Activated CD4-positive, alpha-beta T cell treated with anti-CD3 and anti-CD28 coated beads, Interleukin-2, Interleukin-6, amounts not matched to agents 100 ng/mL and 50 ng/mL, durations not matched to agents 16 hours and 8 hours (primary cell): Measurements from ENCODE around the gene HLA-DRA.

ENCODE experiments used
- DNase-seq: peaks from one replicate; pipeline ENCODE4 v3.0.0-alpha.2; 2020

Gene HLA-DRA

DNA sequence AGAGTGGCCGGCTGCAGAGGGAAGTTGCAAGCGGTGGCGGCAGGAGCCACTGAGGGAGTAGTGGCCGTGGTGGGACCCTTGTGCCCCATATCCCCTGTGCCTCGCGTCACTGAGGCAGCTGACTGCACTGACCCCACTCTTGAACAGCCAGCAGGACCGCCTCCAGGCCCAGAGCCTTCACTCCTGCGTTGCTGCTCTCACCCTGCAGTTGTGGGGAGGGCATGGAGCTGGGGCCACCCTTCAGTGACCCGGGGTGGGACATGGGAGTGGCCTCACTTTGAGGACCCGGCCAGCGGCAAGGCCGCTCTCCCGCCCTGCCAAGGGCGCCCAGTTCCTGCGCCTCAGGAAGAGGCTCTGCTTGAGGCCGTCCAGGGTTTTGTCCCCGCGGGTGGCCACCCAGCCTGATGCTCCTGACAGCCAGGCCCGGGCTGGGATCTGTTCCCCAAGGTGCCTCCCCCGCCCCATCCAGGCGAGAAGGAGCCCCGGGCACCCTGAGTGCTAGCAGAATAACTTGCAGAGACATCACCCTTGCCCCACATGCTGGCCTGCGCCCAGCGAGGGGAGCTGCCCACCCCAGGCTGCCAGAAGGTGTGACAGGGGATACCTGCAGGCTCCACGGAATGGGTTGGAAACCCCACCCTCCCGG lies 44.4 kb downstream of the HLA-DRA start:
- DNase-seq, result no peak

DNA sequence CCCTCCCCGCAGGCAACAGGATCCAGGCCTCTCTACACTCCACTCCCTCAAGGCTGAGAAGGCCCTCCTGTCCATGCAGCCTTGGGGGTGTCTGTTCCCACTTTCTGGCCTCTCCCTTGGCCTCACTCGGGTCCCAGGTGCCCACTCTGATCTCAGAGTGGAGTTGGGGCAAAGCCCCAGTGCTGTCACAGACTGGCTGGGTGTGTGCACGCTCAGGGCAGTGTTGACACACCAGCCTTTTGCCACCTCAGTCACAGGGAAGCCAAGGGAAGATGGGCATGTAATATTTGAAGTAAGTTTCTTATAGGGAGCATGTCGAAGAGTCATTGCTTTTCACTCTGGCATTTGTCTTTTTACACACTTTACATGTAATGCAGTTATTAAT lies 44.9 kb downstream of the HLA-DRA start:
- no peak for DNase-seq

DNA sequence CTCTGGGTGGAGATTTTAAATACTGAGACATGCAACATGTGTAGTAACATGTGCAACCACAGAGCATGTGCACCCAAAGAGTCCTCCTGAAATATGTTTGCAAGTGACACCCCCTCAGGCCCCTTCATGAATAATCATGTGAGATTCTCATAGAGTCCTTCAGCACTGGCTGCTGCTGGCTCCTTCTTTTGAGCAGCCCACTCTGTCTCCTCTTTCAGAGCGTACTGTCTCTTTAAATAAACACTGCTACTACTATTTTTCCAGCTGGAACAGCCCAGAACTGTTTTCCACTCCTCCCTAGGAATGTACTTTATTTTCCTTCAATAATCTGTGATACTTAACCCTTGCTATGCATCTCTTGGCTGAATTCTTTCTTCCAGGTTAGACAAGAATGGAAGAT lies 48.4 kb downstream of the HLA-DRA start:
- DNase-seq, result no peak

DNA sequence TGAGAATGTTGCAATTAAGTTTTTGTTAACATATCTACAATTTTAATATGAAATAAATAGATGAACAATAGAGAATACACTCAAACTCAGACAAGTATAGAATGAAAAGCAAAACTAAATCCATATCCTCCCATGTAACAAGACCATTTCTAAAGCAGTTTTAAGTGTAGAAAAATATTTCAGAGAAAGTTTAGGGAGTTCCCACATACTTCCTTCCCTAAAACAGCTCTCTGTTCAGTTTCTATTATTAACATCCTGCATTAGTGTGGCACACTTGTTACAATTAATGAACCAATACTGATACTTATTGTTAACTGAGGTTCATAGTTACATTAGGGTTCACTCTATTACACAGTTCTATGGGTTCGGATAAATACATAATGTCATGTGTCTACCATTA lies 52.0 kb downstream of the HLA-DRA start:
- DNase-seq, result no peak

DNA sequence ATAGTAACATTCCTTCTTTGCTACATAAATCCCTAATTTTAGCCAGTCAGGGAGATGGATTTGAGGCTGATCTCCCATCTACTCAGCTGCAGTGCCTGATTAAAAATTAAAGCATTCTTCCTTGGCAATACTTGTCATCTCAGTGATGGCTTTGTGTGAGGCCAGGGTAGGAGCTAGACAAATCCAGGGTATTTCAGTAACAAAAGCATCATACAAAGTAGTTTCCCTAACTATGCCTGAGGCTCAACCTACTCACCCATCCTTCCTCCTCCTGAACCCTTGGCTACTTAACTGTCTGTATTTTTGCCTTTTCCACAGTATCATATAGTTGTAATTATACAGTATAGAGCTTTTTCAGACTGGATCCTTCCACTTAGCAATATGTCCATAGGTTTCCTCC lies 52.7 kb downstream of the HLA-DRA start:
- DNase-seq, result no peak
